A673 (cell line): ENCODE results near the gene ST7L. TPM values are rescaled to one million over a fixed set of nuclear protein-coding genes. Genes with fewer than 3 reads are reported as not detected.
"Not testable (repeated sequence)": the region's sequence is repeated elsewhere in the genome, so short reads cannot be mapped to it uniquely, and the experiment has no call there.

ENCODE experiments used
- BruUV-seq: library from RNA; stranded (reverse); fragments of 400-500 nt; replicated peaks from 2 replicates; lab custom pipeline; 2021; lab: Mats Ljungman, UMichigan
- CTCF ChIA-PET: fragments of 300-600 bp; sonication (Branson Sonifier 250); formaldehyde crosslinking; loops from one replicate; lab custom pipeline; 2022; ENCODE audit warnings: antibody characterized with exemption; lab: Charles Lee
- POLR2A ChIA-PET: fragments of 300-600 bp; sonication (Branson Sonifier 250); formaldehyde crosslinking; loops from one replicate; lab custom pipeline; 2022; ENCODE audit warnings: antibody characterized with exemption; ENCODE audit not compliant: low non-redundant PET; lab: Charles Lee
- DNase-seq: peaks from one replicate; pipeline ENCODE4 v3.0.0-alpha.2; 2015; ENCODE audit warnings: low spot score
- H3K27ac ChIP-seq: fragments of 200-600 bp; sonication (generic); 2 replicates; pipeline ENCODE4 v1.5.1; 2016; ENCODE audit warnings: mixed run types, low read depth, mild to moderate bottlenecking, mixed read lengths, antibody characterized with exemption, low read length; ENCODE audit not compliant: poor library complexity, severe bottlenecking
- H3K27me3 ChIP-seq: fragments of 200-600 bp; sonication (generic); replicated peaks from 2 replicates; pipeline ENCODE4 v1.6.1; 2017; ENCODE audit warnings: mixed run types, low read depth, mild to moderate bottlenecking, mixed read lengths, antibody characterized with exemption, low read length; ENCODE audit not compliant: insufficient read depth, poor library complexity
- H3K36me3 ChIP-seq: fragments of 200-600 bp; sonication (generic); 2 replicates; pipeline ENCODE4 v1.6.1; 2016; ENCODE audit warnings: mixed run types, mild to moderate bottlenecking, mixed read lengths, antibody characterized with exemption, low read length; ENCODE audit not compliant: insufficient read depth, poor library complexity, severe bottlenecking
- H3K4me1 ChIP-seq: fragments of 200-600 bp; sonication (generic); 2 replicates; pipeline ENCODE4 v1.6.1; 2017; ENCODE audit warnings: mixed run types, mild to moderate bottlenecking, mixed read lengths, antibody characterized with exemption, low read length; ENCODE audit not compliant: insufficient read depth, poor library complexity, severe bottlenecking
- H3K4me3 ChIP-seq: fragments of 200-600 bp; sonication (generic); 2 replicates; pipeline ENCODE4 v1.5.1; 2016; ENCODE audit warnings: low read depth, mixed run types, mild to moderate bottlenecking, mixed read lengths, low read length; ENCODE audit not compliant: poor library complexity, severe bottlenecking
- H3K9me3 ChIP-seq: fragments of 200-600 bp; sonication (generic); 2 replicates; pipeline ENCODE4 v1.6.1; 2016; ENCODE audit warnings: mixed run types, low read depth, mild to moderate bottlenecking, mixed read lengths, antibody characterized with exemption, low read length; ENCODE audit not compliant: poor library complexity, severe bottlenecking
- EZH2 ChIP-seq: fragments of 200-600 bp; sonication (generic); IDR thresholded peaks from 2 replicates; pipeline ENCODE4 v1.6.1; 2017; ENCODE audit warnings: borderline replicate concordance, low read depth, mild to moderate bottlenecking, mixed read lengths, antibody characterized with exemption, low read length; ENCODE audit not compliant: poor library complexity, severe bottlenecking
- intact Hi-C: fragments of 100-400 bp; cut with micrococcal nuclease; formaldehyde crosslinking; loops from one replicate; pipeline ENCODE4 v1.10.0; 2022; ENCODE audit not compliant: unreplicated experiment
- total RNA-seq: library from RNA; stranded (reverse); gene quantifications from 2 replicates; pipeline ENCODE4 v1.2.3, GENCODE V29; 2021
- TF ChIP-seq, protein P1 (sequence below): fragments of 300-800, 200-600 bp; sonication (generic); conservative IDR thresholded peaks from 2 replicates; pipeline ENCODE4 v1.5.1; 2017; ENCODE audit warnings: low read depth, mild to moderate bottlenecking, antibody characterized with exemption, low read length, moderate library complexity, mixed read lengths

ST7L gene
- total RNA-seq, 1 experiment from 2014 or later, result 29.6 TPM

DNA sequence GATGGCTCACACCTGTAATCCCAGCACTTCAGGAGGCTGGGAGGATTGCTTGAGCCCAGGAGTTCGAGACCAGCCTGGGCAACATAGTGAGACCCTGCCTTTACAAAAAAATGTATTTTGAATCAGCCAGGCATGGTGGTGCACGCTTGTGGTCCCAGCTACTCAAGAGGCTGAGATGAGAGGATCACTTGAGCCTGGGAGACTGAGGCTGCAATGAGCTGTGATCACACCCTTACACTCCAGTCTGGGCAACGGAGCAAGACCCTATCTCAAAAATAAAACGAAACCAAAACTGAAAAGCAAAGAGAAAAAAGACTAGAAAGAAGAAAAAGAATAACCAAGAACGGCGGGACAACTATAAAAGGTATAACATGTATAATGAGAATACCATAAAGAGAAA is 125.6 kb downstream of the ST7L start:
- Histone ChIP-seq H3K4me3 (no peak overlapping the region), H3K27me3 (no peaks in the 10 kb centered on the region), H3K36me3 (no peaks in the 10 kb centered on the region), H3K9me3 (no peaks in the 10 kb centered on the region), H3K27ac (no peak overlapping the region), H3K4me1 (no peaks in the 10 kb centered on the region)
- no TSS peak for BruUV-seq
- POLR2A ChIA-PET, result no interaction called here
- TF ChIP-seq EZH2, result no peak
- TF ChIP-seq, protein P1, sequence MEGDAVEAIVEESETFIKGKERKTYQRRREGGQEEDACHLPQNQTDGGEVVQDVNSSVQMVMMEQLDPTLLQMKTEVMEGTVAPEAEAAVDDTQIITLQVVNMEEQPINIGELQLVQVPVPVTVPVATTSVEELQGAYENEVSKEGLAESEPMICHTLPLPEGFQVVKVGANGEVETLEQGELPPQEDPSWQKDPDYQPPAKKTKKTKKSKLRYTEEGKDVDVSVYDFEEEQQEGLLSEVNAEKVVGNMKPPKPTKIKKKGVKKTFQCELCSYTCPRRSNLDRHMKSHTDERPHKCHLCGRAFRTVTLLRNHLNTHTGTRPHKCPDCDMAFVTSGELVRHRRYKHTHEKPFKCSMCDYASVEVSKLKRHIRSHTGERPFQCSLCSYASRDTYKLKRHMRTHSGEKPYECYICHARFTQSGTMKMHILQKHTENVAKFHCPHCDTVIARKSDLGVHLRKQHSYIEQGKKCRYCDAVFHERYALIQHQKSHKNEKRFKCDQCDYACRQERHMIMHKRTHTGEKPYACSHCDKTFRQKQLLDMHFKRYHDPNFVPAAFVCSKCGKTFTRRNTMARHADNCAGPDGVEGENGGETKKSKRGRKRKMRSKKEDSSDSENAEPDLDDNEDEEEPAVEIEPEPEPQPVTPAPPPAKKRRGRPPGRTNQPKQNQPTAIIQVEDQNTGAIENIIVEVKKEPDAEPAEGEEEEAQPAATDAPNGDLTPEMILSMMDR, result no peak
- intact Hi-C loops, result no loop called here
- DNase-seq, result no peak
- CTCF ChIA-PET, result no interaction called here

GRCh38 chr1:112492076-112492475 is 126.9 kb downstream of the ST7L start:
- no TSS peak for BruUV-seq
- CTCF ChIA-PET, result no interaction called here
- Histone ChIP-seq H3K4me3 (no peak overlapping the region), H3K36me3 (no peaks in the 10 kb centered on the region), H3K9me3 (no peaks in the 10 kb centered on the region), H3K4me1 (no peaks in the 10 kb centered on the region), H3K27me3 (no peaks in the 10 kb centered on the region), H3K27ac (no peak overlapping the region)
- DNase-seq, result no peak
- TF ChIP-seq, protein P1, result no peak
- TF ChIP-seq EZH2, result no peak
- POLR2A ChIA-PET, result no interaction called here
- intact Hi-C loops, result no loop called here

GRCh38 chr1:112488141-112488540 is 130.8 kb downstream of the ST7L start:
- intact Hi-C loops, result no loop called here
- TF ChIP-seq, protein P1, result no peak
- TF ChIP-seq EZH2, result no peak
- H3K36me3 ChIP-seq, result no peaks in the 10 kb centered on the region
- POLR2A ChIA-PET, result no interaction called here
- no TSS peak for BruUV-seq
- CTCF ChIA-PET, result interaction anchor here (0.7 kb wide), 1 partner anchor 163 kb away, joined by 3 read pairs; no protein-coding TSS in a partner anchor
- H3K4me3 ChIP-seq, result no peak overlapping the region
- no peaks in the 10 kb centered on the region for H3K4me1 ChIP-seq
- H3K27me3 ChIP-seq, result no peaks in the 10 kb centered on the region
- H3K27ac ChIP-seq, result no peak overlapping the region
- DNase-seq, result no peak
- H3K9me3 ChIP-seq, result no peaks in the 10 kb centered on the region

DNA sequence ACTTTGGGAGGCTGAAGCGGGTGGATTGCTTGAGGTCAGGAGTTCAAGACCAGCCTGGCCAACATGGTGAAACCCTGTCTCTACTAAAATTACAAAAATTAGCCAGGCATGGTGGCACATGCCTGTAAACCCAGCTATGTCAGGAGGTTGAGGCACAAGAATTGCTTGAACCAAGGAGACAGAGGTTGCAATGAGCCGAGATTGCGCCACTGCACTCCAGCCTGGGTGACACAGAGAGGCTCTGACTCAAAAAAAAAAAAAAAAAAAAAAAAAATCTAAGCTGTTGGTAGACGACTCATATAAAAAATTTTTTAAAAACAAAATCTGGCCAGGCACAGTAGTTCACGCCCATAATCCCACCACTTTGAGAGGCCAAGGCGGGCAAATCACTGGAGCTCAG is 131.3 kb downstream of the ST7L start:
- H3K27ac ChIP-seq, H3K4me1 ChIP-seq, POLR2A ChIA-PET, H3K9me3 ChIP-seq, BruUV-seq, H3K36me3 ChIP-seq, DNase-seq, H3K27me3 ChIP-seq, intact Hi-C loops, H3K4me3 ChIP-seq: not testable (repeated sequence)
- CTCF ChIA-PET, result interaction anchor here (0.7 kb wide), 1 partner anchor 163 kb away, joined by 3 read pairs; no protein-coding TSS in a partner anchor

GRCh38 chr1:112486063-112486462 is 132.9 kb downstream of the ST7L start:
- DNase-seq, H3K4me3 ChIP-seq, H3K27ac ChIP-seq, H3K36me3 ChIP-seq, CTCF ChIA-PET, intact Hi-C loops, H3K9me3 ChIP-seq, POLR2A ChIA-PET, BruUV-seq, H3K4me1 ChIP-seq, H3K27me3 ChIP-seq: not testable (repeated sequence)
